DMS153 treated with DMSO at 0.1 percent for 48 hours (cell line): ENCODE data around the gene LRIG3.
"Not testable (repeated sequence)": the region's sequence is repeated elsewhere in the genome, so short reads cannot be mapped to it uniquely, and the experiment has no call there.

Source experiments
- DNase-seq: peaks from one replicate; lab custom pipeline; 2025; ENCODE audit not compliant: unreplicated experiment; lab: John Stamatoyannopoulos, UW

LRIG3 gene

DNA sequence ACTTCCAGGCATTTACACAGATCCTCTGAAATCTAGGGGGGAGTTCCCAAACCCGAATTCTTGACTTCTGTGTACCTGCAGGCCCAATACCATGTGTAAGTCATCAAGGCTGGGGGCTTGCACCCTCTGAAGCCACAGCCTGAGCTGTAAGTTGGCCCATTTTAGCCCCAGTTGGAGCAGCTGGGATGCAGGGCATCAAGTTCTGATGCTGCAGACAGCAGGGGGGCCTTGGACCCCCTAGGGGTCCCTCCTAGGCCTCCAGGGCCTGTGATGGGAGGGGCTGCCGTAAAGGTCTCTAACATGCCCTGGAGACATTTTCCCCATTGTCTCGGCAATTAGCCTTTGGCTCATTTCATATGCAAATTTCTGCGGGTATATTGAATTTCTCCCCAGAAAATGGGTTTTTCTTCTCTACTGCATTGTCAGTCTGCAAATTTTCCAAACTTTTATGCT, 59.5 kb downstream of the LRIG3 start:
- DNase-seq = no peak

DNA sequence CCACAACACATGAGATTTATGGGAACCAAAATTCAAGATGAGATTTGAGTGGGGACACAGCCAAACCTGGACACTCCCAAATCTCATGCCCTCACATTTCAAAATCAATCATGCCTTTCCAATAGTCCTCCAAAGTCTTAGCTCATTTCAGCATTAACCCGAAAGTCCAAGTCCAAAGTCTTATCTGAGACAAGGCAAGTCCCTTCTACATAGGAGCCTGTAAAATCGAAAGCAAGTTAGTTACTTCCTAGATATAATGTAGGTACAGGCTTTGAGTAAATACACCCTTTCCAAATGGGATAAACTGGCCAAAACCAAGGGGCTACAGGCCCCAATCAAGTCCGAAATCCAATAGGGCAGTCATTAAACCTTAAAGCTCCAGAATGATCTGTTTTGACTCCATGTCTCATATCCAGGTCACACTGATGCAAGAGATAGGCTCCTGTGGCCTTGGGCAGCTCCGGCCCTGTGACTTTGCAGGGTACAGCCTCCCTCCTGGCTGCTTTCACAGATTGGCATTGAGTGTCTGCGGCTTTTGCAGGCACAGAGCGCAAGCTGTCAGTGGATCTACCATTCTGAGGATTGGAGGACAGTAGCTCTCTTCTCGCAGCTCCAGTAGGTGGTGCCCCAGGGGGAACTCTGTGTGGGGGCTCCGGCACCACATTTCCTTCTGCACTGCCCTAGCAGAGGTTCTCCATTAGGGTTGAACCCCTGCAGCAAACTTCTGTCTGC, 60.1 kb downstream of the LRIG3 start:
- DNase-seq = no peak

DNA sequence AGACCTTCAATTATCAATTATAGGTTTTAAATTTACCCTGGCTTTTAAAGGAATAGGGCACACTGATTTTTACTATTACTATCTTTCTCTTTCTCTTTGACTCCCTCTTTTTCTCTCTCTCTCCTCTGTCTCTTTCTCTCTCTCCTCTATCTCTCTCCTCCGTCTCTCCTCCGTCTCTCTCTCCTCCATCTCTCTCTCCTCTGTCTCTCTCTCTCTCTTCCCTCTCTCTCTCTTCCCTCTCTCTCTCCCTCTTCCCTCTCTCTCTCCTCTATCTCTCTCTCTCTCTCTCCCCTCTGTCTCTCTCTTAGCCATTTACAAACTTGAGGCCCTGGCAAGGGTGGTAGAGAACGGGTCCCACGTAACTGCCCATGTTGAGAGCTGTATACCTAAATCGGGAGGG, 62.3 kb downstream of the LRIG3 start:
- no peak for DNase-seq

DNA sequence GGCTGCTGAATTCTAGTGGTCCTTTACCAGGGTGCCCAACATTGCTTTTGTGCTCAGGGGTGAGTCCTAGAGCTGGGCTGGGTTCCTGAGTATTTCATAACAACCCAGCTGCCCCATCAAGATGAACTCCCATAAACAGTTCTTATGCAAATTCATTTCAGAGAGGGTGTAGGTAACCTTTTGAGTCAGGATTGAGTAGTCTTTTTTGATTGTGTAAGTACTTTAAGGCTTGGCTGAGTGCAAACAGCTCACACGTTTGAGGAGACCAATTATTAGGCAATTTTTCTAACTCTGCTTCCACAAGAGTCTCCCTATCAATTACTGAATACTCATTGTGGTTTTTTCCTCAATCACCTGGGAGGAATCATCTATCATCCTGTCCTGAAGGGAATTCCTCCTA, 63.1 kb downstream of the LRIG3 start:
- DNase-seq = not testable (repeated sequence)

DNA sequence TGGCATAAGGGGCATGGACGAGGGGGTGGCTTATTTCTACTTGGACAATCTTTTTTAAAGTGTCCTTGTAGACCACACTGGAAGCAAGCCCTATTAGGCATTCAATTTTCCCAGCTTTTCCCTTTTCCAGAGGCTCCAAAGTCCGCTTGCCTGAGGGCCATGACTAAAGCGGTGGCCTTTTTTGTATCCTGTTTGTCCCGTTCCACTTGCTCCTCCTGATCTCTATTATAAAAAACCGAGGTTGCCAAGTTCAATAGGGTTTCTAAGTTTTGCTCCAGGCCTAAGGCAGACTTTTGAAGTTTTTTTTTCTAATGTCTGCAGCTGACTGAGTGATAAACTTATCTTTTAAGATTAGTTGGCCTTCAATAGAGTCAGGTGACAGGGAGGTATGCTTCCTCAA, 64.7 kb downstream of the LRIG3 start:
- DNase-seq = not testable (repeated sequence)

DNA sequence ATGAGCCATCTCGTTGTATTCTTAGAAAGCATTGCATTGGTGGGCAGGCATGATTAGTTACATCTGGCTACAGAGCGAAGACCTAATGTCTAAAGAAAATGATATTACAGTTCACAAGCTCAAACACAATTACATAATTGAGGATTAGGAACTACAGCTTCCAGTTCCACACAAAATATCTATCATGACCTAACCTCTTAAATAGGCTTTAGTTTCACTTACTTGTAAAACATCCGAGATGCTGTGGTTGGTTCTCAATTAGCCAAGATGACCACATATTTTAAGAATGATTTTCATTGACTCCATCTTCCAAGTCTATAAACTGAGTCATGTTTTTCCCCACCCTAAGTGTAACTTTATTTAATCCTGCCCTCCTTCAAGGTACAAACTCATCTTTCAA, 69.5 kb downstream of the LRIG3 start:
- no peak for DNase-seq

DNA sequence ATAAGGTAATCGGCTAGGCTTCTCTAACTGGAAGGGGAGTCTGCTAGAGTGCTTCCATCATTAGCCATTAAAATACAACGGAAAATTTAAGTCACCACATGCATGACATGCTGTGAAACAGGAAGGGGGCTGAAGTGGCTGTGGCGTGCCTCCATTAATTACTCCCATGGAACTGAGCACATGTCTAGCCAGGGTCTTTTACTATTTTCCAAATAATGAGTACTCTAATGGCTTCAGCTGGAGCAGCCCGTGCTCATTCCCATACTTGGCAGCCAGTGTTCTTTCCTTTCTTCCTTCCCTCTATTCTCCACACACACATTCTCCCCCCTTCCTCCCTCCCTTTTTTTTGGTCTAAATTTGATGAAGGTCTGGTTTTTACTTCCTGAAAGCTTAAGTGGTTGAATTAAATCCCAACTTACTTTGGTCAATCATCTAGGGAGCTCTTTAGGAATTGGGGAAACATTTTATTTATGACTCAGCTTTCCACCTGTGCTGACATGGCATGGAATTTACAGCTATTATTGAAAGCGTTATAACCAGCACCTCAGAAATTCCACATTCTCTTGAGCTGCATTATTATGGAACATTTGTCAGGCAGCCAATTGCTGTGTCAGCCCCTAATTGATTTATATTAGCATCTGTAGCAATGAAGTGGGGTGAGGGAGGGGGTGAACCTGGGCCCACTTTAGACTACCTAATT, 72.3 kb downstream of the LRIG3 start:
- peak; percentile 11 for DNase-seq

DNA sequence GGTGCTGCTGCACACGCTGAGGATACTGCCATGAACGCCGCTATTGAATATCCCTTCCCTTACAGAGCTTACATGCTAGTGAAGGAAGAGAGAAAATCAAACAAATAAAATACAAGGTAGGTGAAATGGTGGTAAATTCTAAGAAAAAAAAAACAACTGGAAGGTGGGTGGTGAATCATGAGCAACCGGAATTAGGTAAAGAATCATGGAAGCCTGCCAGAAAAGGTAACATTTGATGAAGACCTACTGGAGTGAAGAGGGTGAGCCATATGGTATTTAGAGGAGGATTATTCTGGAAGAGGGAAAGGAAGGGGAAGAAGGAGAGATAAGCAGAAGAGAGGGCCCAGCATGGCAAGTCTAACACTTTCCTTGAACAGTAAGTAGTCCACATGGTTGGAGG, 76.1 kb downstream of the LRIG3 start:
- DNase-seq = no peak

DNA sequence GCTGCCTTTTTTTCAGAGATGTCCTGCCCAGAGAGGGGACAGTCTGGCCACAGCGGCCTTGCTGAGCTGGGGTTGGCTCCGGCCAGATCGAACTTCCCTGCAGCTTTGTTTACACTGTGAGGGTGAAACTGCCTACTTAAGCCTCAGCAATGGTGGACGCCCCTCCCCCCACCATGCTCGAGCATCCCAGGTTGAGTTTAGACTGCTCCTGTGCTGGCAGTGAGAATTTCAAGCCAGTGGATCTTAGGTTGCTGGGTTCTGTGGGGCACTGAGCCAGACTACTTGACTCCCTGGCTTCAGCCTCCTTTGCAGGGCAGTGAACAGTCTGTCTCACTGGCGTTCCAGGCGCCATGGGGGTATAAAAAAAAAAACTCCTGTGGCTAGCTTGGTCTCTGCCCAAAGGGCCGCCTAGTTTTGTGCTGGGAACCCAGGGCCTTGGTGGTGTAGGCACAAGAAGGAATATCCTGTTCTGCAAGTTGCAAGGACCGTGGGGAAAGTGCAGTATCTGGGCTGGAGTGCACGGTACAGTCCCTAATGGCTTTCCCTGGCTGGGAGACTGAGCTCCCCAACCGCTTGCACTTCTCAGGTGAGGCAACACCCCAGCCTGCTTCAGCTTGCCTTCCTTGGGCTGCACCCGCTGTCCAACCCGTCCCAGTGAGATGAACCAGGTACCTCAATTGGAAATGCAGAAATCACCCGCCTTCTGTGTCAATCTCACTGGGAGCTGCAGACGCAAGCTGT, 79.1 kb downstream of the LRIG3 start:
- DNase-seq = no peak

DNA sequence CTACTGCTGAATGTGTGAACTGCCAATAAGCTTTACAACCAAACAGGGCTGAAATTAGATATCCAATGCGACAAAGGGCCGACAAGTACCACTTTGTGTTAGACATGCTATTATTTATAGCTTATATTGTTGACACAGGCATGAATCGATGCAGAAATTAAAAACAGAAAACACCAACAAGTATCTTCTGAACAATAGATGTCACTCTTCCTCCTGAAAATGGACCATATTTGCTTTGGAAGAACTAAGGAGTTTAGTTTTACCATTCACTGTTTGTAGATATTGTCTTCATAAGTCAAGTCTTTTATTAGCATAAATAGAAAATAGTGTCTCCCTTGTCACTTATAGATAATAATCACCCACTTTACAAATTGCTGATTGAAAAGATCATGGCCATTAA, 86.5 kb downstream of the LRIG3 start:
- peak; percentile 62 for DNase-seq

DNA sequence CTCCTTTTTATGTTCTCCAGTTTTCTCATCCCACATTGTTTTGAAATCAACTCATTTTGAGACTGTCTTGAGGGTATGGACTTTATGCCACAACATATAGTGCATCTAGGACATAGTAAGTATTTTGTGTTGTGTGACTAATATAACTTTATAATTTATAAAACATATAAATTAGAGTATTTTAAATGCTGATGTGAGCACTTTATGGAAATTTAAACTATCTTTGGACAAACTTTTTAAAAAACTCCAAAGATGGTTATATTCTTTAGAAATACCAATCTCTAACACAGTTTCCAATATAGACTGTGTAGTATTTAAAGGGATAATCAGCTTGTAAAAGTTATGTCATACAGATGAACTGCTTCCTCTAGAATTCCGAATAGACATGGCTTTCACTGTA, 87.4 kb downstream of the LRIG3 start:
- DNase-seq = no peak
